H9 (cell line): ENCODE results near the gene SEMA3F. TPM values are rescaled to one million over a fixed set of nuclear protein-coding genes. Genes with fewer than 3 reads are reported as not detected.

ENCODE experiments used
- DNase-seq: peaks from one replicate; pipeline ENCODE4 v3.0.0-alpha.2; 2017
- H2AFZ ChIP-seq: one replicate; pipeline ENCODE4 v1.6.1; 2013; ENCODE audit warnings: mild to moderate bottlenecking, low read length, control low read depth, moderate library complexity
- H2AK5ac ChIP-seq: 2 replicates; pipeline ENCODE4 v1.6.1; 2013; ENCODE audit warnings: low read length, control low read depth, mixed read lengths; ENCODE audit not compliant: insufficient read length
- H2BK120ac ChIP-seq: one replicate; pipeline ENCODE4 v1.6.1; 2013; ENCODE audit warnings: low read depth, mild to moderate bottlenecking, low read length, control low read depth, inconsistent platforms; ENCODE audit not compliant: poor library complexity, severe bottlenecking
- H2BK12ac ChIP-seq: 2 replicates; pipeline ENCODE4 v1.6.1; 2013; ENCODE audit warnings: low read length, control low read depth, mixed read lengths, low read depth; ENCODE audit not compliant: insufficient read length
- H2BK15ac ChIP-seq: 2 replicates; pipeline ENCODE4 v1.6.1; 2013; ENCODE audit warnings: low read depth, low read length, control low read depth
- H2BK20ac ChIP-seq: one replicate; pipeline ENCODE4 v1.6.1; 2013; ENCODE audit warnings: low read depth, mild to moderate bottlenecking, low read length, control low read depth, inconsistent platforms; ENCODE audit not compliant: poor library complexity, severe bottlenecking
- H2BK5ac ChIP-seq: 2 replicates; pipeline ENCODE4 v1.6.1; 2013; ENCODE audit warnings: low read length, control low read depth, mixed read lengths; ENCODE audit not compliant: insufficient read length
- H3K14ac ChIP-seq: 2 replicates; pipeline ENCODE4 v1.6.1; 2013; ENCODE audit warnings: low read length, control low read depth; ENCODE audit not compliant: insufficient read depth
- H3K18ac ChIP-seq: 2 replicates; pipeline ENCODE4 v1.6.1; 2013; ENCODE audit warnings: low read depth, mild to moderate bottlenecking, mixed read lengths, low read length, control low read depth; ENCODE audit not compliant: insufficient read length
- H3K23ac ChIP-seq: 2 replicates; pipeline ENCODE4 v1.6.1; 2013; ENCODE audit warnings: low read length, control low read depth, mixed read lengths, low read depth; ENCODE audit not compliant: insufficient read length
- H3K23me2 ChIP-seq: 2 replicates; pipeline ENCODE4 v1.6.1; 2013; ENCODE audit warnings: low read depth, mild to moderate bottlenecking, mixed read lengths, low read length, control low read depth; ENCODE audit not compliant: insufficient read length, poor library complexity, severe bottlenecking
- H3K27ac ChIP-seq: 2 replicates; pipeline ENCODE4 v1.5.1; 2013; ENCODE audit warnings: low read length, control low read depth, mixed read lengths, low read depth; ENCODE audit not compliant: insufficient read length
- H3K27me3 ChIP-seq: 2 replicates; pipeline ENCODE4 v1.6.1; 2013; ENCODE audit warnings: low read length, control low read depth, inconsistent platforms; ENCODE audit not compliant: insufficient read depth
- H3K4ac ChIP-seq: 2 replicates; pipeline ENCODE4 v1.6.1; 2013; ENCODE audit warnings: low read depth, mild to moderate bottlenecking, control low read depth, inconsistent platforms, low read length, moderate library complexity
- H3K4me1 ChIP-seq: 2 replicates; pipeline ENCODE4 v1.6.1; 2013; ENCODE audit warnings: low read length, control low read depth, inconsistent platforms; ENCODE audit not compliant: insufficient read depth
- H3K4me2 ChIP-seq: 2 replicates; pipeline ENCODE4 v1.6.1; 2013; ENCODE audit warnings: low read length, control low read depth, mixed read lengths; ENCODE audit not compliant: insufficient read length, insufficient read depth
- H3K56ac ChIP-seq: 2 replicates; pipeline ENCODE4 v1.6.1; 2013; ENCODE audit warnings: low read depth, mild to moderate bottlenecking, mixed read lengths, low read length, control low read depth; ENCODE audit not compliant: insufficient read length
- H3K79me1 ChIP-seq: 2 replicates; pipeline ENCODE4 v1.6.1; 2013; ENCODE audit warnings: low read depth, mild to moderate bottlenecking, moderate library complexity, low read length, control low read depth, inconsistent platforms; ENCODE audit not compliant: insufficient read depth, poor library complexity, severe bottlenecking
- H3K79me2 ChIP-seq: 2 replicates; pipeline ENCODE4 v1.6.1; 2013; ENCODE audit warnings: low read length, control low read depth, inconsistent platforms; ENCODE audit not compliant: insufficient read depth
- H3K9ac ChIP-seq: 2 replicates; pipeline ENCODE4 v1.6.1; 2013; ENCODE audit warnings: low read length, control low read depth, mixed read lengths; ENCODE audit not compliant: insufficient read length; ENCODE audit errors: extremely low read depth
- H3K9me3 ChIP-seq: one replicate; pipeline ENCODE4 v1.6.1; 2013; ENCODE audit warnings: low read depth, low read length, inconsistent platforms; ENCODE audit not compliant: control insufficient read depth
- H3T11ph ChIP-seq: one replicate; pipeline ENCODE4 v1.6.1; 2013; ENCODE audit warnings: mild to moderate bottlenecking, low read length, control low read depth, inconsistent platforms
- H4K20me1 ChIP-seq: one replicate; pipeline ENCODE4 v1.6.1; 2013; ENCODE audit not compliant: control insufficient read depth, insufficient read length, insufficient read depth
- H4K5ac ChIP-seq: 2 replicates; pipeline ENCODE4 v1.6.1; 2013; ENCODE audit warnings: low read depth, mild to moderate bottlenecking, mixed read lengths, low read length, control low read depth; ENCODE audit not compliant: insufficient read length
- H4K8ac ChIP-seq: replicated peaks from 2 replicates; pipeline ENCODE4 v1.6.1; 2013; ENCODE audit warnings: low read length, control low read depth, mixed read lengths, low read depth; ENCODE audit not compliant: insufficient read length
- H4K91ac ChIP-seq: 2 replicates; pipeline ENCODE4 v1.6.1; 2013; ENCODE audit warnings: low read depth, mild to moderate bottlenecking, moderate library complexity, mixed read lengths, low read length, control low read depth; ENCODE audit not compliant: insufficient read length
- H3K27ac Mint-ChIP-seq, 3 experiments: 2 replicates in 2 of 3; 3 replicates in 1 of 3; pipeline ENCODE4 v1.8.0; 2020 to 2021; ENCODE audit warnings: mixed read lengths in 3 of 3, mild to moderate bottlenecking in 1 of 3, moderate library complexity in 1 of 3
- H3K27me3 Mint-ChIP-seq: 2 replicates; pipeline ENCODE4 v1.8.0; 2021; ENCODE audit warnings: low read depth, mild to moderate bottlenecking, moderate library complexity, mixed read lengths
- H3K36me3 Mint-ChIP-seq, 3 experiments: 2 replicates in 2 of 3; 3 replicates in 1 of 3; pipeline ENCODE4 v1.8.0; 2020 to 2021; ENCODE audit warnings: low read depth in 3 of 3, mixed read lengths in 3 of 3; ENCODE audit not compliant: insufficient read depth in 1 of 3
- H3K4me1 Mint-ChIP-seq, 2 experiments: 2 replicates each; pipeline ENCODE4 v1.8.0; 2020; ENCODE audit warnings: mixed read lengths in 2 of 2
- H3K4me3 Mint-ChIP-seq, 2 experiments: 2 replicates in 1 of 2; 3 replicates in 1 of 2; pipeline ENCODE4 v1.8.0; 2020 to 2021; ENCODE audit warnings: mild to moderate bottlenecking in 2 of 2, mixed read lengths in 2 of 2, moderate library complexity in 1 of 2
- H3K9me3 Mint-ChIP-seq, 2 experiments: 2 replicates in 1 of 2; 3 replicates in 1 of 2; pipeline ENCODE4 v1.8.0; 2020; ENCODE audit warnings: mild to moderate bottlenecking in 2 of 2, mixed read lengths in 2 of 2, moderate library complexity in 1 of 2
- CTCF ChIP-seq: fragments of 200-600 bp; sonication (generic); conservative IDR thresholded peaks from 3 replicates; pipeline ENCODE4 v1.8.0; 2021; ENCODE audit warnings: antibody characterized with exemption, mild to moderate bottlenecking
- WGBS: extraction: QIAGEN DNeasy Blood & Tissue Kit; methylation state at CpG from one replicate; pipeline ENCODE4 v1.1.7; 2013; ENCODE audit warnings: missing lambda C conversion rate, low lambda C conversion rate, mixed read lengths; ENCODE audit not compliant: insufficient read length; ENCODE audit errors: extremely low coverage; 5-methylcytosine and 5-hydroxymethylcytosine counted together
- total RNA-seq: library from RNA; stranded (reverse); gene quantifications from 2 replicates; pipeline ENCODE4 v1.2.1, GENCODE V29; 2021

Gene SEMA3F
- total RNA-seq, 1 experiment from 2014 or later: 14.3 TPM

DNA sequence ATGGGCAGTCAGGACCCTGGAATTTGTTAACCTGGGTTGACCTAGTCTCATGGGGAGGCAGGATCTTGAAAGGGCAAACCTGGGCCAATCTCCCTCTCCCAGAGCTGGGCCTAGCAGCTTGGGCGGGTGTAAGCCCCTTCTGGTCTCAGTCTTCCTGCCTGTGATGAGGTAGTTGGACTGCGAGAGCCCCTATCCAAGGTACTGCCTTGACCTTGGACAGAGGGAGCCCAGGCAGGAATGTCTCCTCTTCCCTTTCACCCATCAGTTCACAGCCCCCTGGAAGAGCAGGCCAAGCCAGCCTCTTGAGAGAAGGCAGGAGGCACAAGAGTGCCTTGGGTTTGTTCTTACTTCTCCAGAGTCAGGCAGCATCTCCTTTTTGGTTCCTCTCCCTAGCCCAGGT is 24.7 kb upstream of the SEMA3F start:
- H4K8ac ChIP-seq: no peak overlapping the region
- DNase-seq: no peak

More for the DNA sequence above, 24.7 kb upstream of the SEMA3F start:
- H3K79me1 ChIP-seq: no peaks in the 10 kb centered on the region
- H3K27ac Mint-ChIP-seq: no peak overlapping the region
- H3K27me3 ChIP-seq: no peaks in the 10 kb centered on the region
- H3K4me1 ChIP-seq: peaks cover 4% of the 10 kb centered on the region; the same call in 1 of the 2 replicates
- H2BK15ac ChIP-seq: no peak overlapping the region
- no peaks in the 10 kb centered on the region for H3K79me2 ChIP-seq
- no CpG with 5 or more reads among the region's 2 CpGs for WGBS
- H3K9me3 ChIP-seq: no peaks in the 10 kb centered on the region
- H4K20me1 ChIP-seq: no peaks in the 10 kb centered on the region
- H3K36me3 Mint-ChIP-seq: no peaks in the 10 kb centered on the region; a peak in 1 of 7 replicates
- H3K14ac ChIP-seq: no peak overlapping the region
- no peak overlapping the region for H3K18ac ChIP-seq
- H4K91ac ChIP-seq: no peak overlapping the region
- H2BK120ac ChIP-seq: no peak overlapping the region
- H3K27ac ChIP-seq: no peak overlapping the region
- H2BK5ac ChIP-seq: no peak overlapping the region
- H2BK12ac ChIP-seq: no peak overlapping the region
- no peak overlapping the region for H3K23ac ChIP-seq
- no peak overlapping the region for H3T11ph ChIP-seq
- H3K9ac ChIP-seq: no peak overlapping the region
- H3K23me2 ChIP-seq: no peaks in the 10 kb centered on the region
- H2AK5ac ChIP-seq: no peak overlapping the region
- H3K4me3 Mint-ChIP-seq: no peak overlapping the region
- H3K4me1 Mint-ChIP-seq: peaks cover 14 to 38% of the 10 kb centered on the region in 2 experiments
- H3K9me3 Mint-ChIP-seq: no peaks in the 10 kb centered on the region
- H2BK20ac ChIP-seq: no peak overlapping the region
- H3K4ac ChIP-seq: no peak overlapping the region
- TF ChIP-seq CTCF: no peak
- no peak overlapping the region for H2AFZ ChIP-seq
- H3K27me3 Mint-ChIP-seq: no peaks in the 10 kb centered on the region; the same call in 1 of the 2 replicates
- no peak overlapping the region for H3K56ac ChIP-seq
- no peak overlapping the region for H4K5ac ChIP-seq
- H3K4me2 ChIP-seq: no peak overlapping the region
